AG09309 (cell line): ENCODE measurements around the gene TANGO6.

Experiments
- DNase-seq: peaks from one replicate; pipeline ENCODE4 v3.0.0-alpha.2; 2010; ENCODE audit warnings: low read depth
- H3K4me3 ChIP-seq: 2 replicates; pipeline ENCODE4 v1.5.1; 2011; ENCODE audit warnings: mild to moderate bottlenecking, low read depth, low read length, moderate library complexity; ENCODE audit not compliant: control insufficient read depth
- CTCF ChIP-seq: IDR thresholded peaks from 2 replicates; pipeline ENCODE4 v1.5.1; 2011; ENCODE audit warnings: mild to moderate bottlenecking, low read depth, low read length, inconsistent platforms; ENCODE audit not compliant: insufficient read depth, control insufficient read depth; ENCODE audit errors: missing control alignments

Gene TANGO6

GRCh38 chr16:68843482-68844210, at the start of gene TANGO6:
TSS of gene TANGO6 (plus strand) at chr16:68843531. CDS start at chr16:68843618, 87 bp downstream.
- H3K4me3 ChIP-seq = peak within 1 kb of the TSS; percentile 75
- TF ChIP-seq CTCF = peak; percentile 30
- no peak for DNase-seq

GRCh38 chr16:68798398-68798797, 44.9 kb upstream of the TANGO6 start:
- H3K4me3 ChIP-seq = no peak overlapping the region
- no peak for TF ChIP-seq CTCF
- DNase-seq = no peak

GRCh38 chr16:68800257-68800875, 43.0 kb upstream of the TANGO6 start:
- DNase-seq = peak; percentile 81
- TF ChIP-seq CTCF = peak; percentile 87
- H3K4me3 ChIP-seq = no peak overlapping the region

GRCh38 chr16:68802190-68802589, 41.1 kb upstream of the TANGO6 start:
- peak; percentile 86 for DNase-seq
- no peak overlapping the region for H3K4me3 ChIP-seq
- TF ChIP-seq CTCF = no peak

- no peak for TF ChIP-seq CTCF
- no peak for DNase-seq
- H3K4me3 ChIP-seq = no peak overlapping the region
Measured at GRCh38 chr16:68806422-68806821, 36.9 kb upstream of the TANGO6 start.

- no peak for DNase-seq
- H3K4me3 ChIP-seq = no peak overlapping the region
- TF ChIP-seq CTCF = no peak
Measured at GRCh38 chr16:68806981-68807380, 36.4 kb upstream of the TANGO6 start.
